HG03064 (cell line): ENCODE measurements around the gene AR.

Source experiments
- ATAC-seq: cut with Tn5 transposase; IDR thresholded peaks from one replicate; pipeline ENCODE4 v1.9.1; 2021; ENCODE audit warnings: low read depth; ENCODE audit not compliant: unreplicated experiment

The AR gene, protein sequence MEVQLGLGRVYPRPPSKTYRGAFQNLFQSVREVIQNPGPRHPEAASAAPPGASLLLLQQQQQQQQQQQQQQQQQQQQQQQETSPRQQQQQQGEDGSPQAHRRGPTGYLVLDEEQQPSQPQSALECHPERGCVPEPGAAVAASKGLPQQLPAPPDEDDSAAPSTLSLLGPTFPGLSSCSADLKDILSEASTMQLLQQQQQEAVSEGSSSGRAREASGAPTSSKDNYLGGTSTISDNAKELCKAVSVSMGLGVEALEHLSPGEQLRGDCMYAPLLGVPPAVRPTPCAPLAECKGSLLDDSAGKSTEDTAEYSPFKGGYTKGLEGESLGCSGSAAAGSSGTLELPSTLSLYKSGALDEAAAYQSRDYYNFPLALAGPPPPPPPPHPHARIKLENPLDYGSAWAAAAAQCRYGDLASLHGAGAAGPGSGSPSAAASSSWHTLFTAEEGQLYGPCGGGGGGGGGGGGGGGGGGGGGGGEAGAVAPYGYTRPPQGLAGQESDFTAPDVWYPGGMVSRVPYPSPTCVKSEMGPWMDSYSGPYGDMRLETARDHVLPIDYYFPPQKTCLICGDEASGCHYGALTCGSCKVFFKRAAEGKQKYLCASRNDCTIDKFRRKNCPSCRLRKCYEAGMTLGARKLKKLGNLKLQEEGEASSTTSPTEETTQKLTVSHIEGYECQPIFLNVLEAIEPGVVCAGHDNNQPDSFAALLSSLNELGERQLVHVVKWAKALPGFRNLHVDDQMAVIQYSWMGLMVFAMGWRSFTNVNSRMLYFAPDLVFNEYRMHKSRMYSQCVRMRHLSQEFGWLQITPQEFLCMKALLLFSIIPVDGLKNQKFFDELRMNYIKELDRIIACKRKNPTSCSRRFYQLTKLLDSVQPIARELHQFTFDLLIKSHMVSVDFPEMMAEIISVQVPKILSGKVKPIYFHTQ

DNA sequence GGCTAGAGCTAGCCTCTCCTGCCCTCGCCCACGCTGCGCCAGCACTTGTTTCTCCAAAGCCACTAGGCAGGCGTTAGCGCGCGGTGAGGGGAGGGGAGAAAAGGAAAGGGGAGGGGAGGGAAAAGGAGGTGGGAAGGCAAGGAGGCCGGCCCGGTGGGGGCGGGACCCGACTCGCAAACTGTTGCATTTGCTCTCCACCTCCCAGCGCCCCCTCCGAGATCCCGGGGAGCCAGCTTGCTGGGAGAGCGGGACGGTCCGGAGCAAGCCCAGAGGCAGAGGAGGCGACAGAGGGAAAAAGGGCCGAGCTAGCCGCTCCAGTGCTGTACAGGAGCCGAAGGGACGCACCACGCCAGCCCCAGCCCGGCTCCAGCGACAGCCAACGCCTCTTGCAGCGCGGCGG is at the start of gene AR:
Gene AR (plus strand): TSS at position 204 of the 400 bp plus-strand sequence. CDS start 1,126 bp downstream, outside the sequence.
- no peak for ATAC-seq

DNA sequence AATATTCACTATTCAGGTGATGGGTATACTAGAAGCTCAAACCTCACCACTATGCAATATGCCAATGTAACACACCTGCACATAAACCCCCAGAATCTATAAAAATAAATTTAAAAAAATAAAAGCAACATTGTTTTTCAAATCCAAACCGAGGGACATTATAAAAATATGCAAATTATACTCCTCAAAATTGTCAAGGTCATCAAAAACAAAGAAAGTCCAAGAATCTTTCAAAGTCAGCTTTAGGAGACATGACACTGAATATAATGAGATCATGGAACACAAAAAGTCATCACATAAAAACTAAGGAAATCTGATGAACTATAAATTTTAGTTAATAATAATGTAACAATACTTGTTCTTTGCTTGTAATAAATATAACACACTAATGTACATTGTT is 43.2 kb upstream of the AR start:
- no peak for ATAC-seq

DNA sequence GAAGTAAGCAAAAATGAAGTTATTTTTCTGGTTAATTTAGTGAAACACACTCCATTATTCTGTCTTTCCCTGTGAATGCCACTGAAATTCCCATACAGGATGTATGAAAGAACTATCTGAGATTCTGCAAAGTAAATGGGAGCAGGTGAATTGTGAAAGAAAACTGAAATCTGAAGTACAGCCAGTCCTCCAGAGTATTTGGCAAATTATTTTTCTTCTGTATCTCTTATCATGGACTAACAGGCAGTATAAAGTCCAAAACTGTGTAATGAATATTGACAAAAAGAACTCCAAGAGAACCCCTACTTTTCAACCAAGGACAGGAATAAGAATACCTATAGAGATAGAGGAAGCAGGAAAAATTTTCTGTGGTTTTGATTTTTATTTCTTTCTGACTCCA is 40.8 kb upstream of the AR start:
- no peak for ATAC-seq

DNA sequence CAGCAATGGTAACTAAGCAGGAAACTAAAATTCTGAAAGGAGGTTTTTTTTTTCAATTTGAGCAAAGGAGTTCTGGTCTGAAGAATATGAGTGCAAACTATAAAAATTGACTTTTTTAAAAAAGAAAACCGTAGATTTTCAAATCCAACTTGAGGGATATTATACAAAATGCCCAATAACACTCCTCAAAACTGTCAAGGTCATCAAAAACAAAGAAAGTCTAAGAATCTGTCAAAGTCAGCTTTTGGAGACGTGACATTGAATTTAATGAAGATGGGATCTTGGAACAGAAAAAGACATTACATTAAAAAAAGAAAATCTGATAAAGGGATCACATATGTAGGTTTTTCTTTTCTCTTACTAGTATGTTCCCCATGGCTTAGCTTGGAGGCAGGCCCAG is 40.4 kb upstream of the AR start:
- ATAC-seq, result no peak

DNA sequence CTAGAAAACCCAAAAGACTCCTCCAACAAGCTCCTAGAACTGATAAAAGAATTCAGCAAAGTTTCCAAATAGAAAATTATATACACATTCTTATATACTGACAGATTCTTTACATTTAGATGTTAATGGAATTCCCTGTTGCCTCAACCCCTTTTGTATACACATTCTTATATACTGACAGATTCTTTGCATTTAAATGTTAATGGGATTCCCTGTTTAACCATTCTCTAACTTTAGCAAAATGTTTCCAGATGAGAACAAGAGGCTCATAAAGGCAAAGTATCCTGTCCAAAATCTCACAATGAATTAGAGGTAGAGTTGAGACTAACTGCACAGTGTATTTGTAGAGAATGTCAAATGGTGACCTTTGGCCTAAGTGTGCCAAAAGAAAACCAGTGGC is 23.1 kb upstream of the AR start:
- ATAC-seq, result no peak

DNA sequence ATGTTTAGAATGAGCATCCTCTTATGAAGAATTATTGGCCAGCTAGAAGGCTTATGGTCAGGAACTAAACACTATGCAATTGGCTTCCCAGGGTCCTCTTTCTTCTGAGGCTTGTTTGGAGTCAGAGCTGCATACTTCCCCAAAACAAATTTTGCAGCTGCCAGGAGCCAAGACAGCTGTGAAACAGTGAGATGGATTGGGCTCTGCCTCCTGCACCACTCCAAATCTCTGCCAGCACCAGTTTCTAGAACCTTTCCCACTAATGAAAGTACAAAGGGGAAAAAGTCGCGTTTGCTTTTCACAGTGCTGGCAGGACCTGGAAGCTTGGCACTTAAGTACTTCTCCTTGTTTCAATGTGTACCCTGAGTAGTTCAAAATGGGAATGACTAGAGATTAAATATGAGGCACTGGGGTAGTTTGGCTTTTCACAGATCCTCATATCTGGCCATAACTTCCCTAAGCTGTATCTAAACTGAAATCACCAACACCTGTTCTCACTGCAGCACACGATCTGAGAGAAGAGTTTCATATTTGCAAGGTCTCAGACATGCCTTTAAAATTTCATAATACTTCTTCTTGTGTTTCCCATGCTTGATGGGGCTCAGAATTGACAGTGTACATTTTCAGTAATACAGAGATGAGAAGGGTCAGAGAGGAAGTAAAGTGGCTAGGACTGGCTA is 20.7 kb upstream of the AR start:
- ATAC-seq, result no peak

DNA sequence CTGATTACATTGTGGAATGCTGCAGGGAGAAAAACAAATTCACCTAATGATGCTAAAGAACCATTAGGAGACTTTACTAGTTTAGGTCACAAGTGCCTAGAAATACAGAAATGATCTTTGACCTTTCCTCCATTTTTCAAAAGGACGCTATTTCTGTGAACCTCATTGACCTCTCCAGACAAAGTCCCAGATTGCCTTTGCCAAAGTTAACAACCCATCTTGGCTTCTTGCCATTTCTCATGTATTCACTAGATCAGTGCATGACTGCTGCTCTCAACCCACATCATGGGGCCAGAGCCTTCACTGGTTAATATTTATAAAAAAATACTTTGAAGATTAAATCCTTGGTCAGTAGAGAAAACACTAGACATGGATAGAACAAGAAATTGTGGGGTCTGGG is 19.9 kb upstream of the AR start:
- no peak for ATAC-seq

DNA sequence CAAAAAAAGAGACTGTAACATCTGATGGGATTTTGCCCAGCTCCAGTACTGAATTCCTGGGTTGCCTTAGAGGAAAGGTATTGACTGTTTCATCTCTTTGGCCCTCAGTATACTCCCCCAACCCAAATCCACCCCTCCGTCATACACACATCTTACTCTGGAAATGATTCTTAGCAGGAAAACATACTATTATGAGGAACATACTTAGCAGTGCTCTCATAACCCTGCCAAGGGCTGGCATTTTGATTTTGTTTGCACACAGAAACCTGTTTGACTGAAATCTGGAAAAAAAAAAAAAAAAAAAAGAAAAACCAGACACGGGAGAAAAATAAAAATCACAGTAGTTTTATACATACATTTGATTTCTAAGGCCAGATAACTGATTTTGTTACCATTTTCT is 19.4 kb upstream of the AR start:
- no peak for ATAC-seq

DNA sequence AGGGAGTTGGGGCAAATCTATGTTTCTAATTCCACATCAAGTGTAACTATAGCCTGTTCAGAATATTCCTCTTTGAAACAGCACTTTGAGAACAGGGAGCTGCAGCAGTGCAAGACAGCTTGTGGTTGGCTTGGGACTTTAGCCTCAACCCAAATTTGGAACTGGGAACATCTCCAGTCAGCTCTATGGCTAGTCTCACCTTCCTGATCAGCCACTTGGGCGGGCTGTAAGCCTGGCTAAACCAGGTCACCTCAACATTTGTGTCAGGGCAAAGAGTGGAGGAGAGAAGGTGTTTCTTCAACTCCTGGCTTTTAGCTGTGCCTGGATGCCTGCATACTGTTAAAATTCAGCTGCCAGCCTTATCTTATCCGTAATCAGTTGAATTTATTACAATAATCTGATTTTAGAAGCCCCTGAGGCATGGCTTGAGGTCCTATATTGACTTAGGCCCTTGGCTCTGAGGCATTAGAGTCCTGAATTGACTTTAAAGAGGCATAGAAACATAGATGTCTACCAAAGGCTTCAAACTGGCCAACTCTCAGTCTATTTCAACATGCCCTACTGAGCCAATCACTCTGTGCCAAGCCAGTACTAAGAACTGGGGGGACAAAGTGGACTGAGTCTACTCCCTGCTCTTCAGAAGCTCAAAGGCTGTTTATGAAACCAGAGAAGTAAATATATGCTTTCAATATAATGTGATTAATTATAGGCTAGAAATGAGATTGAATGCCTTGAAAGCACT is 18.7 kb upstream of the AR start:
- ATAC-seq, result no peak

DNA sequence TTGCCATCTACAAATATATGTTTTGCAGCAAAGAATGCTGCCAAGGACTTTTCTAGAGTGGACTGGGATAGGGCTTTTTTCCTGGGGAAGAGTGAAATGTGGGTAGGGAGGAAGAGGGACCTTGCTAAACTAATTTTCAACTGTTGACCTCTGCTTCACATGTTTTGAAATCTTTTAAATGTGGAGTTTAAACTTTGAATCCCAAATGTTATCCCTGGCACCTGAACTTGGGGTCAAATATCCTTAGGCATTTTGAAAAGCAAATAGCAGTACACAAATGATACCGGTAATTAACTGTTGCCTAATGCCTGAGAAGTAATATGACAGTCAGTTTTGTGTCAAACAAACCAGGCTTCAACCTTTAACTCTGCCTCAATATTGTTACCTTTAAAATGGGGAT is 7.3 kb upstream of the AR start:
- no peak for ATAC-seq

DNA sequence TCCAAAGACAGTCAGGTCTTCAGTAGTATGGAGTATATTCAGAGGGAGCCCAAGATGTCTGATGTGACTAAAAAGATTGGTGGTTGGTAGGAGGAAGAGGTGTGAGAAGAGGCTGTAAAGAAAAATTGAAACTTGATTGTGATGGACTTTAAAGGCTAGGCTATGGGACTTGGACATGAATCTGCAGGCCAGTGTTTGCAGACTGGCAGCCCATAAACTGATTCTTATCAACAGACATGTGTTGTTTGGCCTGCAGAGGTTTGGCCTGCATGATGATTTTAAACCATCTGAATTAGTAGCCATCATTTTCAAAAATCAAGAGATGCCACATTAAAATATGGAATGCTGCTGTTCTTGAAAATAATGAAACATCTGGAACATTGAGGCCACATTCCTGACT is 5.4 kb upstream of the AR start:
- ATAC-seq, result no peak

DNA sequence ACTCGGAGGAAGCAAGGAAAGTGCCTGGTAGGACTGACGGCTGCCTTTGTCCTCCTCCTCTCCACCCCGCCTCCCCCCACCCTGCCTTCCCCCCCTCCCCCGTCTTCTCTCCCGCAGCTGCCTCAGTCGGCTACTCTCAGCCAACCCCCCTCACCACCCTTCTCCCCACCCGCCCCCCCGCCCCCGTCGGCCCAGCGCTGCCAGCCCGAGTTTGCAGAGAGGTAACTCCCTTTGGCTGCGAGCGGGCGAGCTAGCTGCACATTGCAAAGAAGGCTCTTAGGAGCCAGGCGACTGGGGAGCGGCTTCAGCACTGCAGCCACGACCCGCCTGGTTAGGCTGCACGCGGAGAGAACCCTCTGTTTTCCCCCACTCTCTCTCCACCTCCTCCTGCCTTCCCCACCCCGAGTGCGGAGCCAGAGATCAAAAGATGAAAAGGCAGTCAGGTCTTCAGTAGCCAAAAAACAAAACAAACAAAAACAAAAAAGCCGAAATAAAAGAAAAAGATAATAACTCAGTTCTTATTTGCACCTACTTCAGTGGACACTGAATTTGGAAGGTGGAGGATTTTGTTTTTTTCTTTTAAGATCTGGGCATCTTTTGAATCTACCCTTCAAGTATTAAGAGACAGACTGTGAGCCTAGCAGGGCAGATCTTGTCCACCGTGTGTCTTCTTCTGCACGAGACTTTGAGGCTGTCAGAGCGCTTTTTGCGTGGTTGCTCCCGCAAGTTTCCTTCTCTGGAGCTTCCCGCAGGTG is 637 bp downstream of the AR start:
- ATAC-seq, result no peak

DNA sequence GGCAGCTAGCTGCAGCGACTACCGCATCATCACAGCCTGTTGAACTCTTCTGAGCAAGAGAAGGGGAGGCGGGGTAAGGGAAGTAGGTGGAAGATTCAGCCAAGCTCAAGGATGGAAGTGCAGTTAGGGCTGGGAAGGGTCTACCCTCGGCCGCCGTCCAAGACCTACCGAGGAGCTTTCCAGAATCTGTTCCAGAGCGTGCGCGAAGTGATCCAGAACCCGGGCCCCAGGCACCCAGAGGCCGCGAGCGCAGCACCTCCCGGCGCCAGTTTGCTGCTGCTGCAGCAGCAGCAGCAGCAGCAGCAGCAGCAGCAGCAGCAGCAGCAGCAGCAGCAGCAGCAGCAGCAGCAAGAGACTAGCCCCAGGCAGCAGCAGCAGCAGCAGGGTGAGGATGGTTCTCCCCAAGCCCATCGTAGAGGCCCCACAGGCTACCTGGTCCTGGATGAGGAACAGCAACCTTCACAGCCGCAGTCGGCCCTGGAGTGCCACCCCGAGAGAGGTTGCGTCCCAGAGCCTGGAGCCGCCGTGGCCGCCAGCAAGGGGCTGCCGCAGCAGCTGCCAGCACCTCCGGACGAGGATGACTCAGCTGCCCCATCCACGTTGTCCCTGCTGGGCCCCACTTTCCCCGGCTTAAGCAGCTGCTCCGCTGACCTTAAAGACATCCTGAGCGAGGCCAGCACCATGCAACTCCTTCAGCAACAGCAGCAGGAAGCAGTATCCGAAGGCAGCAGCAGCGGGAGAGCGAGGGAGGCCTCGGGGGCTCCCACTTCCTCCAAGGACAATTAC is 1.4 kb downstream of the AR start:
- no peak for ATAC-seq

DNA sequence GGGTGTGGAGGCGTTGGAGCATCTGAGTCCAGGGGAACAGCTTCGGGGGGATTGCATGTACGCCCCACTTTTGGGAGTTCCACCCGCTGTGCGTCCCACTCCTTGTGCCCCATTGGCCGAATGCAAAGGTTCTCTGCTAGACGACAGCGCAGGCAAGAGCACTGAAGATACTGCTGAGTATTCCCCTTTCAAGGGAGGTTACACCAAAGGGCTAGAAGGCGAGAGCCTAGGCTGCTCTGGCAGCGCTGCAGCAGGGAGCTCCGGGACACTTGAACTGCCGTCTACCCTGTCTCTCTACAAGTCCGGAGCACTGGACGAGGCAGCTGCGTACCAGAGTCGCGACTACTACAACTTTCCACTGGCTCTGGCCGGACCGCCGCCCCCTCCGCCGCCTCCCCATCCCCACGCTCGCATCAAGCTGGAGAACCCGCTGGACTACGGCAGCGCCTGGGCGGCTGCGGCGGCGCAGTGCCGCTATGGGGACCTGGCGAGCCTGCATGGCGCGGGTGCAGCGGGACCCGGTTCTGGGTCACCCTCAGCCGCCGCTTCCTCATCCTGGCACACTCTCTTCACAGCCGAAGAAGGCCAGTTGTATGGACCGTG is 2.2 kb downstream of the AR start:
- ATAC-seq, result no peak

DNA sequence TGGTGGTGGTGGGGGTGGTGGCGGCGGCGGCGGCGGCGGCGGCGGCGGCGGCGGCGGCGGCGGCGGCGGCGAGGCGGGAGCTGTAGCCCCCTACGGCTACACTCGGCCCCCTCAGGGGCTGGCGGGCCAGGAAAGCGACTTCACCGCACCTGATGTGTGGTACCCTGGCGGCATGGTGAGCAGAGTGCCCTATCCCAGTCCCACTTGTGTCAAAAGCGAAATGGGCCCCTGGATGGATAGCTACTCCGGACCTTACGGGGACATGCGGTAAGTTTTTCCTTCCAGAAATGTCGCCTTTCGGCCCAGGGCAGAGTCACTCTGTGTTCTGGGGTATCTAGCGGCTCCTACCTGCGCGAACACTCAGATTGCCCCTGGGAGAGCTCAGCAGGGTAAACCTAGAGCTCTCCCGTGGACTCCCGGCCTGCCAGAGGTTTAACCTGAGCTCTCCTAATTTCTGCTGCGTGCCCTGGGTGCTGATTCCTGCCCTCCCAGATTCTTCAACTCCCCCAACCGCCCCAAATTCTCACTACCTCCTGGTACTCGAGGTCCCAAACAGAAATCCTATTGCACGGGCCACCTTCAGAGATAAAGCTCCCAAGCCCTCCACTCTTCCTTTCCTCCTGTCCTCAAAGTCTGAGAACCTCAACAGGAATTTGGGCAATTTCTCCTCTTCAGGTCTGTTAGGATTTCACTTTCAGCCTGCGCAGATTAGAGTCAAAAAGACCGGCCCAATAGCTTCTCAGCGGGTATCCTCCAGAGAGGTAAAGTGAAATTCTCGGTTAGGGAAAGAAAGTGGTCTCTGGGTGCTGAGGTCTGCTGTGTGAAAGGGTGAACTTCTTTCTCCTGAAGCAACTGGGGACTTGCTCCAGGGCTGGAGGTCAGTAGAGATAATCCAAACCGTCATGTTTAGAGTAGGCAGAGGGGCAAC is 2.9 kb downstream of the AR start:
- ATAC-seq, result no peak

DNA sequence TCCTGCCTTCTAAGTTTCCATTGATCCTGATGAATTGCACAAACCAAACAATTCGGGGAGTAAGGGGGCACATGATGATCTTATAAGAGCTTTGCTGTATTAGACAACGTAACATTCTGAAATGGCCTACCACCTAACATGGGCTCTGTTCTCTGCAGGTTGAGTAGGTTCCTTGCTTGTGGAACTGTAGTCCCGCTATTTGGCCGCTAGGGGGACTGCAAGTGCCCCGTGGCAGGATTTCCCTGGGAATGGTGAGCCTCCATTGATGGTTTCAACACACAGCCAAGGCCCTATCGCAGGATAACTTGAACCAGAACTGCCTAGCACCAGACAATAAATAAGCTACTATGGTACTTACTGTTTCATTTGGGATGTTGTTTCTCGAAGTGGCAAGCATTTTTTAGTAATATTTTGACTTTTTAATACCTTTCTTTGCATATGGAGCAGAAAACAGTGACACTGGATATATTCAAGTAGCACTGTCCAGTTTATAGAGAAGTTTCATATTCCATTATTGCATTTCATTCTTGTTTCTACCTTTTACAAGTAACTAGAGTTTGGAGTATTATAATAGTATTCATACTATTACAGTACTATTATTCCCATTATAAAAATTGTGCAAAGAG is 11.9 kb downstream of the AR start:
- no peak for ATAC-seq

DNA sequence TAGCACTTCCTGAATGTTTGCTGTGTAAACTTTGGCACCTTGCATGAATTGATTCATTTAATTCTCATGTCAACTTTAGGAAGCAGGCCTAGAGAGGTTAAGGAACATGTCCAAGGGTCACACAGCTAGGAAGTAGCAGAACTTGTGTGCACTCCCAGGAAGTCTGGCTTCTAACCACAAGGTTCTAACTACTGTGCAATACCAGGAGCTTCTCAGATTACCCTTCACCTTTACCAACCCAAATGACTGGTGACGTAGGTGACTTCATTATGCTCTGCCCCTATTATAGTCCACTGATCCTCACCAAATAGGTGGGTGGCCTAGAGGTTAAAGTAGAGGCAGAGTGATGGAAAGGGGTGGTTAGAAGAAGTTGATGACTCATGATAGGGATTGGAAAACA is 14.4 kb downstream of the AR start:
- no peak for ATAC-seq
